HEK293 (cell line): ENCODE measurements around the gene ZDHHC14.

Experiments used
- BCL6B ChIP-seq: fragments of 450-650 bp; formaldehyde crosslinking; IDR thresholded peaks from 2 replicates; pipeline ENCODE4 v1.5.1; 2017; ENCODE audit warnings: missing biosample characterization, missing genetic modification characterization
- CTCF ChIP-seq: fragments of 450-650 bp; formaldehyde crosslinking; IDR thresholded peaks from 2 replicates; pipeline ENCODE4 v1.5.1; 2016; ENCODE audit warnings: missing biosample characterization, missing genetic modification characterization
- FEZF1 ChIP-seq: fragments of 450-650 bp; formaldehyde crosslinking; IDR thresholded peaks from 2 replicates; pipeline ENCODE4 v1.5.1; 2016; ENCODE audit warnings: missing biosample characterization, missing genetic modification characterization
- INSM2 ChIP-seq: fragments of 450-650 bp; formaldehyde crosslinking; IDR thresholded peaks from 2 replicates; pipeline ENCODE4 v1.5.1; 2016; ENCODE audit warnings: missing biosample characterization, missing genetic modification characterization
- MZF1 ChIP-seq: fragments of 450-650 bp; formaldehyde crosslinking; IDR thresholded peaks from 2 replicates; pipeline ENCODE4 v1.5.1; 2017; ENCODE audit warnings: missing biosample characterization, missing genetic modification characterization, borderline replicate concordance
- REST ChIP-seq: fragments of 450-650 bp; formaldehyde crosslinking; IDR thresholded peaks from 2 replicates; pipeline ENCODE4 v1.5.1; 2016; ENCODE audit warnings: missing biosample characterization, missing genetic modification characterization
- WT1 ChIP-seq: fragments of 450-650 bp; formaldehyde crosslinking; IDR thresholded peaks from 2 replicates; pipeline ENCODE4 v1.5.1; 2016; ENCODE audit warnings: missing biosample characterization, missing genetic modification characterization
- ZFP37 ChIP-seq: fragments of 450-650 bp; formaldehyde crosslinking; IDR thresholded peaks from 2 replicates; pipeline ENCODE4 v1.5.1; 2016; ENCODE audit warnings: missing biosample characterization, missing genetic modification characterization
- ZNF239 ChIP-seq: fragments of 450-650 bp; formaldehyde crosslinking; IDR thresholded peaks from 2 replicates; pipeline ENCODE4 v1.5.1; 2016; ENCODE audit warnings: missing biosample characterization, missing genetic modification characterization
- ZNF24 ChIP-seq: fragments of 450-650 bp; formaldehyde crosslinking; IDR thresholded peaks from 2 replicates; pipeline ENCODE4 v1.5.1; 2016; ENCODE audit warnings: missing biosample characterization, missing genetic modification characterization
- ZNF530 ChIP-seq: fragments of 450-650 bp; formaldehyde crosslinking; IDR thresholded peaks from 2 replicates; pipeline ENCODE4 v1.5.1; 2016; ENCODE audit warnings: low read depth, missing biosample characterization, missing genetic modification characterization
- ZNF621 ChIP-seq: fragments of 450-650 bp; formaldehyde crosslinking; IDR thresholded peaks from 2 replicates; pipeline ENCODE4 v1.5.1; 2017; ENCODE audit warnings: missing biosample characterization, missing genetic modification characterization
- ZNF747 ChIP-seq: fragments of 450-650 bp; formaldehyde crosslinking; IDR thresholded peaks from 2 replicates; pipeline ENCODE4 v1.5.1; 2016; ENCODE audit warnings: missing biosample characterization, missing genetic modification characterization
- TF ChIP-seq, protein P1 (sequence below): fragments of 450-650 bp; IDR thresholded peaks from 2 replicates; pipeline ENCODE4 v1.5.1; 2018; ENCODE audit warnings: missing biosample characterization, missing genetic modification characterization

- TF ChIP-seq INSM2 (no peak), FEZF1 (tag by site-specific recombination) (no peak), CTCF (no peak), MZF1 (tag by site-specific recombination) (no peak), REST (tag by site-specific recombination) (no peak), ZNF747 (tag by site-specific recombination) (no peak), ZNF530 (tag by site-specific recombination) (no peak), ZNF621 (tag by site-specific recombination) (no peak), ZNF24 (tag by site-specific recombination) (no peak), BCL6B (tag by site-specific recombination) (no peak), ZFP37 (tag by site-specific recombination) (no peak), ZNF239 (tag by site-specific recombination) (no peak), WT1 (tag by site-specific recombination) (no peak)
- TF ChIP-seq, protein P1, sequence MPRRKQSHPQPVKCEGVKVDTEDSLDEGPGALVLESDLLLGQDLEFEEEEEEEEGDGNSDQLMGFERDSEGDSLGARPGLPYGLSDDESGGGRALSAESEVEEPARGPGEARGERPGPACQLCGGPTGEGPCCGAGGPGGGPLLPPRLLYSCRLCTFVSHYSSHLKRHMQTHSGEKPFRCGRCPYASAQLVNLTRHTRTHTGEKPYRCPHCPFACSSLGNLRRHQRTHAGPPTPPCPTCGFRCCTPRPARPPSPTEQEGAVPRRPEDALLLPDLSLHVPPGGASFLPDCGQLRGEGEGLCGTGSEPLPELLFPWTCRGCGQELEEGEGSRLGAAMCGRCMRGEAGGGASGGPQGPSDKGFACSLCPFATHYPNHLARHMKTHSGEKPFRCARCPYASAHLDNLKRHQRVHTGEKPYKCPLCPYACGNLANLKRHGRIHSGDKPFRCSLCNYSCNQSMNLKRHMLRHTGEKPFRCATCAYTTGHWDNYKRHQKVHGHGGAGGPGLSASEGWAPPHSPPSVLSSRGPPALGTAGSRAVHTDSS (tag by site-specific recombination), result no peak
These were observed 172.0 kb downstream of the ZDHHC14 start for GRCh38 chr6:157552820-157553485.
